Muscle of leg (tissue), 11 donors: ENCODE results near the gene RGMA. TPM values are rescaled to one million over a fixed set of nuclear protein-coding genes. Genes with fewer than 3 reads are reported as not detected.

Experiments used
- DNase-seq: peaks from one replicate; pipeline ENCODE4 v3.0.0; 2013
- H3K27ac ChIP-seq: one replicate; pipeline ENCODE4 v1.5.1; 2013; ENCODE audit warnings: mild to moderate bottlenecking, low read length, control low read depth
- H3K27me3 ChIP-seq: one replicate; pipeline ENCODE4 v1.6.1; 2013; ENCODE audit warnings: low read length; ENCODE audit not compliant: control insufficient read depth, insufficient read depth
- H3K36me3 ChIP-seq: one replicate; pipeline ENCODE4 v1.6.1; 2013; ENCODE audit warnings: low read length; ENCODE audit not compliant: control insufficient read depth, insufficient read depth
- H3K4me1 ChIP-seq: one replicate; pipeline ENCODE4 v1.6.1; 2013; ENCODE audit warnings: low read length; ENCODE audit not compliant: control insufficient read depth, insufficient read depth
- H3K4me3 ChIP-seq: one replicate; pipeline ENCODE4 v1.5.1; 2013; ENCODE audit warnings: low read length, control low read depth
- H3K9me3 ChIP-seq: replicated peaks from 2 replicates; pipeline ENCODE4 v1.6.1; 2013; ENCODE audit warnings: low read depth, low read length; ENCODE audit not compliant: control insufficient read depth
- WGBS: methylation state at CpG from one replicate; pipeline ENCODE4 v1.1.5; 2013; ENCODE audit warnings: missing lambda C conversion rate; ENCODE audit not compliant: insufficient coverage; 5-methylcytosine and 5-hydroxymethylcytosine counted together
- polyA plus RNA-seq, 8 donors: library from polyadenylated mRNA; unstranded; fragments of 120-200 nt; gene quantifications; one replicate each; pipeline versions ENCODE4 v1.2.1 to v1.2.3, GENCODE V29; 2013; ENCODE audit warnings: inconsistent platforms in 1 of 8, low replicate concordance in 1 of 8; ENCODE audit not compliant: insufficient read length in 8 of 8, insufficient read depth in 1 of 8
- total RNA-seq: library from RNA; stranded (reverse); fragments of 120-200 nt; gene quantifications from one replicate; pipeline ENCODE4 v1.2.4, GENCODE V29; 2013

The RGMA gene
- total and polyA plus RNA-seq, 9 donors, result 16.4 to 90.8 (median 68.9) TPM

DNA sequence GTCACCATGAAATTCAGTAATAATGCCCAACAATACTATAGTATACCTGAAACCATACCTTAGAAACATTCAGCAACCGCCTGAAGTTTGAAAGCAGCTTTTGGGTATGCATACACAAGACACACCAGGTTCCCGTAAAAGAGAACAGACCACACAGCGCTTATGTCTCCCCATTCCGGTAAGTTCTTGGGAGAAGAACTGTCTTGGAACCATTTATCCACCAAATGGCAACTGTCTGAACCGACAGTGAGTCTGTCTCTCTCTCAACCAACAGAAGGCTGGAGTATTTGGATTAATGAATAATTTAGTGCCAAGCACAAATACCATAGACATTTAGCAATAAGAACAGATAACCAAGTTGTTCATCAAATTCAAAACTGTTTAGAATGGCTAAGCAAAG, 7.6 kb downstream of the RGMA start:
- Histone ChIP-seq H3K27ac (no peak overlapping the region), H3K36me3 (peaks cover 13% of the 10 kb centered on the region), H3K27me3 (no peaks in the 10 kb centered on the region), H3K4me1 (peaks cover 26% of the 10 kb centered on the region), H3K4me3 (no peak overlapping the region), H3K9me3 (no peaks in the 10 kb centered on the region)
- WGBS, result 60% methylated on average over 1 of the region's 5 CpGs
- DNase-seq, result no peak

DNA sequence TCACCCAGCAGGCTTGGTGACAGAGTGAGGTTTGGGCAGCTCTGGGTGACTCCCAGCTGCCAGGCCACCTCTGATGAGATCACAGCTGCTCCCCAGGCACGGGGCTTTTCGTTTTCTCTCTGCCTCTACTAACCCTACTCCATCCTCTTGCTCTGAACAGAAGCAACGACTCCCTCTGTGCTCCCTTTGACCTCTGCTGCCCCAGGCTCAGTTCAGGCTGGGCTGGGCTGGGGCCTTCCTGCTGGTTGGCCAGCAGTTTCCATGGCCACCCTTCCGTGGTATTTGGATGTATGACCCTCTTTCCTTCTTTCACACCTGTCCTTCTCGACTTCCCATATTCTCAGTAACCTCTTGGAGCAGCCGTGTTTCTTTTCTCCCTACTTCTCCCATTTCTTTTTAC, 8.6 kb downstream of the RGMA start:
- H3K27me3 ChIP-seq, result no peaks in the 10 kb centered on the region
- 35% methylated on average over 4 of the region's 6 CpGs for WGBS
- no peaks in the 10 kb centered on the region for H3K9me3 ChIP-seq
- H3K4me1 ChIP-seq, result peaks cover 22% of the 10 kb centered on the region
- H3K36me3 ChIP-seq, result peaks cover 10% of the 10 kb centered on the region
- no peak overlapping the region for H3K27ac ChIP-seq
- no peak for DNase-seq
- H3K4me3 ChIP-seq, result no peak overlapping the region

DNA sequence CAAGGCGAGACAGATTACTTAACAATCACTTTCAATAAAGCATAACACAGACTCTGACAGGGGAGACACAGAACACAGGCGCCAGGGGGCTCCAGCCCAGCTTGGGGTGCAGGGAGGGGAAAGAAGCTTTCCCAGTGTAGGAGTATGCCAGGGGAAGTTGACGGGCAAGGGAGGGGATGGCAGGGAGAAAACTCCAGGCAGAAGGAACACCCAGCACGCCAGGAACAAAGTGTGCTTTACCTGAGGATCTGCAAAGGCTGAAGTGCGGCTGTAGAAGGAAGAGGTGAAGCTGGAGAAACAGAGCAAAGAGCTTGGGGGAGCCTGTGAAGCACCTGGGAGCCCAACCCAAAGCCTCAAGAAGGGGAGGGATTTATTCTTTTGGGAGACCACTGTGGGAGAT, 12.1 kb downstream of the RGMA start:
- H3K4me3 ChIP-seq, result no peak overlapping the region
- no peak for DNase-seq
- no peaks in the 10 kb centered on the region for H3K9me3 ChIP-seq
- H3K4me1 ChIP-seq, result peaks cover 35% of the 10 kb centered on the region
- no peak overlapping the region for H3K27ac ChIP-seq
- H3K36me3 ChIP-seq, result peaks cover 4% of the 10 kb centered on the region
- 89% methylated on average over 3 of the region's 5 CpGs for WGBS
- peaks cover 21% of the 10 kb centered on the region for H3K27me3 ChIP-seq

DNA sequence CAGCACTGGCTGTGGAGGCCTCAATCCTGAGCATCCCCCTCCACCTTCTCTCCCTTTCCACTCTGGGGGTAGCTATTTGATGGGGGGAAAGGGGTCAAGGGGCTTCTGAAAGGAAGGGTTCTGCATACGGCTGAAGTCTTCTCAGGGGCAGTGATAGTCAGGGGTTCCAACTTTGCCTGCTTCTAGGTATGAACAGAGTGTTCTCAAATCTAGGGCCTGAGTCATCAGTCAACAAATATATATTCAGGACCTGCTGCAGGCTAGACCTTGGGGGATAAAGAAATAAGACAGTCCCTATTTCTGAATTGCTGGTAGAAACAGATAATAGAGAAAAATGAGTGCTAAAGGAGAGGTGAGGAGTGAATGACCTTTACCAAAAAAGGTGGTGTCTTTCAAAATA, 12.8 kb downstream of the RGMA start:
- peaks cover 42% of the 10 kb centered on the region for H3K4me1 ChIP-seq
- peaks cover 4% of the 10 kb centered on the region for H3K36me3 ChIP-seq
- peaks cover 27% of the 10 kb centered on the region for H3K27me3 ChIP-seq
- no peak overlapping the region for H3K27ac ChIP-seq
- no peak for DNase-seq
- no peaks in the 10 kb centered on the region for H3K9me3 ChIP-seq
- no CpG with 5 or more reads among the region's 1 CpG for WGBS
- H3K4me3 ChIP-seq, result no peak overlapping the region

DNA sequence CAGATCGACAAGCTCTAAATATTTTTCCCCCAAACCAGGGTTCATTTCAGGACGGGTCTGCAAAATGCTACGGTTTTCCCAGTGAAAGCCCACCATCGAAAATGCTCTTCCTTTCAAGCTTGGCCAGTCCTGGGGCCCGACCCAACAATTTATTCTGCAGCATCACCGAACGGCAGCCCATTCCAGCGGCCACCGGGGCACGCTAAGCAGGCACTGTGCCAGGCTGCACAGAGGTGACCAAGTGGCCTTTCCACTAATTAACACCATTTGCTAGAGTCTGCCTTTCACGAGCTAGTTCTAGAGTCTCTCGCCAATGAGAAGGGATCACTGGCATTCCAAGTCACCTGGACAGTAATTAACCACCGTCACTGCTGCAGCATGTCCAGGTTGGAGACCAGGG, 14.4 kb downstream of the RGMA start:
- Histone ChIP-seq H3K9me3 (no peaks in the 10 kb centered on the region), H3K4me1 (peaks cover 50% of the 10 kb centered on the region), H3K4me3 (no peak overlapping the region), H3K27me3 (peaks cover 33% of the 10 kb centered on the region), H3K27ac (no peak overlapping the region), H3K36me3 (peaks cover 6% of the 10 kb centered on the region)
- no peak for DNase-seq
- 35% methylated on average over 13 of the region's 13 CpGs for WGBS

DNA sequence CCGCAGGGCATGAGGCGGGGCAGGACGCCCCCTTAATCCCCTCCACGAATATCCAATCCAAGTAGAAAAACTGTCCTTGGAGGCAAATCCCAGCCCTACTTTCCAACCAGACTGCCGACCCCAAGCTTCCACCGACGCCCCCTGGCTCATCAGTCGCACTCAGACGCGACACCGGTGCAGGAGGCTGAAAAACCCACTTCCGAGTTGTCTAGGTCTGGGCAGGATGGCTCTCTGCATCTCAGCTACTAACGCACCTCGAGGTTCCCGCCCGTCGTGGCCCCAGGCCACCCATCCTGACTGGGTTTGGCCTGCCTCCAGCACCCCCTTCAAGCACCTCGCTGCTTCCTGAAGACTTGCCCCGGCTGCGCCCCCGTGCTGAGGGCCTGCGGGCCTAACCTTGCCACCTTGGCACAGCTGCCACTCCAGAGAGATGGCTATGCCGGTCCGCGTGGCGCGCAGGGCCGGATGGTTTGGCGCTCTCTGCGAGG, 15.5 kb downstream of the RGMA start:
- peak overlapping the region; percentile 80 for H3K27ac ChIP-seq
- H3K27me3 ChIP-seq, result peaks cover 33% of the 10 kb centered on the region
- 13% methylated on average over 30 of the region's 30 CpGs for WGBS
- no peak for DNase-seq
- H3K36me3 ChIP-seq, result peaks cover 9% of the 10 kb centered on the region
- peaks cover 60% of the 10 kb centered on the region for H3K4me1 ChIP-seq
- peak overlapping the region; percentile 39 for H3K4me3 ChIP-seq
- no peaks in the 10 kb centered on the region for H3K9me3 ChIP-seq

DNA sequence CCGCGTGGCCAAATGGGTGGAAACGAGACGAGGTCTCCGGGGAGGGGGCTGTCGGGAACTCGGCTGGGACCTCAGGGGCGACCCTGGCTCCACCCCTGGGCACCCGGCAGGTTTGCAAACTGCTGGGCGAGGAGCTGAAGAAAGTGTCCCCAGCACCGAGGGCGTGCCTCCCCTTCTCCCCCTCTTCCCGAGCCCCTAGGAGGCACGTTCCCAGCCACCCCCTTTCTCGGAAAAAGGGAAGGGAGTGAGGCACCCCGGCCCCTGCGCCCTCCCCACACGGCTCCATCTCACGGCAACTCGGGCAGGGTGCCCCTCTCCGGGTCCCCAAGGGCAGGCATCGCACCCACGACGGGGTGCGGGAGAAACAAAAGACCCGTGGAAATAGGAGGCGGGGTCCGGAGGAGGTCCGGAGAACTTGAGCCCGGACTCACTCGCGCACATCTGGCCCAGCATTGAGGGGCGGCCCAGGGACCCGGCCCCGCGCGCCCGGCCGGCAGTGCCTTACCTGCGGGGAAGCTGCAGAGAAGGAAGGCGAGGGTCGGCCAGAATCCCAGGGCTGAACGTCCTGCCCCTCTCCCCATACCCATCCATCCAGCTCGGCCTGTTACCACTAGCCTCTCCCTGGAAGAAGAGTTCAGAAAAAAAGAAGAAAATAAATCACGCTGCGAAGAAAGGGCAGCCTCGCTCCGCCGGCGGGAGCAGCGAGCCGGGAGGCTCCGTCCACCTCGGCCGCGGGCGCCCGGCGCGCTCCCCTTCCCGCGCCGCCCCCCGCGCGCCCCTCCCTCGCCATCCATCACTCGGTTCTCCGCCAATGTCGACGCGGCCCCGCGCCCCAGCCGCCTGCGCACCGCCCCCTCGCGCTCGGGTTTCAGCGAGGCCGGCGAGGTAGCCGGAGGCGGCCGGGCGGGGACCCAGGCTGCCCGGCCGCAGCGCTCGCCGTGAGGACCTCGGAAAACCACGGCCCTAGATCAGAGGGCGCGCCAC, 16.3 kb downstream of the RGMA start:
- DNase-seq, result peak; percentile 97
- peaks cover 33% of the 10 kb centered on the region for H3K27me3 ChIP-seq
- H3K9me3 ChIP-seq, result no peaks in the 10 kb centered on the region
- H3K4me3 ChIP-seq, result peak overlapping the region; percentile 68
- peaks cover 68% of the 10 kb centered on the region for H3K4me1 ChIP-seq
- H3K27ac ChIP-seq, result peak overlapping the region; percentile 86
- peaks cover 12% of the 10 kb centered on the region for H3K36me3 ChIP-seq
- 0% methylated on average over 83 of the region's 96 CpGs for WGBS

DNA sequence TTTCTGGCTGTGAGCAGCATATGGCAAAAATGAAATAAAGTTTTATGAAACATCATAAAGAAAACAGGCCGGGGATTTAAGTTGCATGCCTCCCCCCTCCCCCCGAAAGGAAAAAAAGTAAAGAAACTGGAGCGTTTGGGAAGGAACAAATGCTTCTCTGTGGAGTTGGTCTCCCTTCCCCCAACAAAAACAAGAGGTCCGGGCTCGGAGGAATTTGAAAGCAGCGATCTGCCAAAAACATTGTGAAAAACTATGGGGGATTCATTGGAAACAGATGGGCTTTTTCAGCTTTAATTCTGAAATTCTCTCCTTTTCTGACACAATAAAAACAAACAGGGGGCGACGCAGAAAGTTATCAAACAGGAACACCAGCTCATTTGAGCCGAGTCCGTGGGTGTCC, 17.0 kb downstream of the RGMA start:
- DNase-seq, result peak; percentile 90
- 0% methylated on average over 2 of the region's 10 CpGs for WGBS
- Histone ChIP-seq H3K4me1 (peaks cover 72% of the 10 kb centered on the region), H3K36me3 (peaks cover 16% of the 10 kb centered on the region), H3K27me3 (peaks cover 33% of the 10 kb centered on the region), H3K9me3 (no peaks in the 10 kb centered on the region), H3K27ac (peak overlapping the region; percentile 86), H3K4me3 (peak overlapping the region; percentile 68)

DNA sequence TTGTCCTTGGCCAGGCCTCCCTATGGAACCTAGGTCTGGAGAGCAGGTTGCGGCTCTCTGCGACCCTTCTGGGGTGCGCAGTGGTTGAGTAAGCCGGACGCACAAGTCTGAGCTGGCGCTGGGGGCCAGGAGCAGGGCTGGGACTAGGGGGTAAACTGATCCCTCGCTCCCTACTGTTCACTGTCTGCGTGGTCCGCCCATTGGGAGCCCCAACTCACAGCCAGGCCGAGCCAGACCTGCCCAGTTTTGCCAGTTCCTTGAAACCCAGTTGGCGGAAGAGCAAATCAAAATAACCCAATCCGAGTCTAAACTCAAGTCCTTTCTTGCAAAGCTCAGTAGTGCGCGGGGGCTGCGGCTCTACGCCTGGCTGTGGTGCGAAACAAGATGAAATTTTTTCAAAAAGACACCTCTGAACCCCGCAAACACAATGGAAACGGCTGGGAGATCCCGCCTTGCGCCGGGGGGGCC, 17.5 kb downstream of the RGMA start:
- Histone ChIP-seq H3K27ac (peak overlapping the region; percentile 86), H3K9me3 (no peaks in the 10 kb centered on the region), H3K36me3 (peaks cover 16% of the 10 kb centered on the region), H3K4me1 (peaks cover 67% of the 10 kb centered on the region), H3K27me3 (peaks cover 33% of the 10 kb centered on the region), H3K4me3 (peak overlapping the region; percentile 68)
- WGBS, result 13% methylated on average over 10 of the region's 22 CpGs
- DNase-seq, result no peak

DNA sequence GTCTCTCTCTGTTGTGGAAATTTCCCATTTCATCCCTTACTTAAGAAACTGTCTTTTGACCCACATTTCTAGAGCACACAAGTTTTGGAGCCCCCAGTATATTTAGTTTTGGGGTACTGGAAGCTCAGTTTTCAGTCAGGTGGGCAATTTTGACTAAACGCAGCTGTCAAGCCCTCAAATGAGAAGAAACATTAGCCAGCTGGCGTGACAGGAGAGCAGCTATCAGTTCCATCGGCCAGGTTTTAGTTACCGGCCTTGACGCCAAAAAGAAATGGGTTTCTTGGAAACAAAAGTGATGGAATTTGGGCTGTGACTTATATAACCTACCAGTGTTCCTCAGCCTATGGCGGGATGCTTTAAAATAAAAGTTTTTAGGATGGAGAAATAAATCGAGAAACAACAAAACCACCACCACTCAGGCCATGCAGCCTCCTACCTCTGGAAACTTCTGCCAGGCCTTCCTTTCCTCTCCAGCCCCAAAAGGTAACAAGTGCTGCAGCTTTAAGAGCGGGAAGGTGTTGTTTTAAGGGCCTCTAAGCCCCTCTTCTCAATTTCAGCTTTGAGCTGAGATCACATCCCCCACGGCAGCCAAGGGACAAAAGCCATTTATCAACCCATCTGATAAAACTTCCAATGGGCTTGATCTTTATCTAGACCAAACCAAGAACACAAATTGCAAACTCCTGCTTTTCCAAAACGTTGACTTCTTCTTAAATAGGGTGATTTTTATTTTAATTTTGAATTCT, 18.3 kb downstream of the RGMA start:
- Histone ChIP-seq H3K4me3 (peak overlapping the region; percentile 68), H3K27me3 (peaks cover 33% of the 10 kb centered on the region), H3K9me3 (no peaks in the 10 kb centered on the region), H3K36me3 (peaks cover 21% of the 10 kb centered on the region), H3K4me1 (peaks cover 70% of the 10 kb centered on the region), H3K27ac (peak overlapping the region; percentile 86)
- 23% methylated on average over 5 of the region's 10 CpGs for WGBS
- no peak for DNase-seq
